Airway epithelial cell (primary cell): ENCODE data around the gene PHF5A. TPM values are rescaled to one million over a fixed set of nuclear protein-coding genes. Genes with fewer than 3 reads are reported as not detected.

ENCODE experiments used
- total RNA-seq: library from RNA; depleted of rRNA; stranded (reverse); fragments of >200 nt; gene quantifications from 2 replicates; pipeline ENCODE4 v1.2.3, GENCODE V29; 2015

PHF5A gene
- 42.9 and 62.2 TPM in 2 replicates for total RNA-seq

GRCh38 chr22:41468381-41469217 is at the start of gene PHF5A, which contains the start of gene ACO2:
Gene PHF5A (minus strand): TSS chr22:41468692. CDS start chr22:41468653, 39 bp downstream.
Gene ACO2 (plus strand): TSS chr22:41469117. CDS start chr22:41469147, 30 bp downstream.

GRCh38 chr22:41446639-41447434 is 21.7 kb downstream of the PHF5A start, which contains the start of gene TOB2:
Gene TOB2 (minus strand): TSS chr22:41446801. CDS start chr22:41437345, 9,456 bp downstream.

Other genes with a start within 250 kb of the PHF5A start
- gene CHADL, start 227.8 kb downstream of the PHF5A start, total RNA-seq: 2.1 and 3.9 TPM in 2 replicates
- 150 and 153 TPM in 2 replicates for gene RANGAP1, start 182.5 kb downstream of the PHF5A start, total RNA-seq
- 34.7 and 39.1 TPM in 2 replicates for gene ZC3H7B, start 167.2 kb downstream of the PHF5A start, total RNA-seq
- gene TEF, start 86.8 kb downstream of the PHF5A start, total RNA-seq: 5.4 and 7.6 TPM in 2 replicates
- gene TOB2, start 21.9 kb downstream of the PHF5A start, total RNA-seq: 19.7 and 31.9 TPM in 2 replicates
- gene ACO2, start 425 bp upstream of the PHF5A start, total RNA-seq: 83.1 and 104 TPM in 2 replicates
- 11.4 and 13.8 TPM in 2 replicates for gene POLR3H, start 75.8 kb upstream of the PHF5A start, total RNA-seq
- gene CSDC2, start 92.3 kb upstream of the PHF5A start, total RNA-seq: 0.07 TPM in 1 of 2 replicates, not detected in the other
- gene PMM1, start 121.1 kb upstream of the PHF5A start, total RNA-seq: 48.1 and 48.8 TPM in 2 replicates
- gene DESI1, start 152.4 kb upstream of the PHF5A start, total RNA-seq: 25.2 and 94.4 TPM in 2 replicates
- gene XRCC6, start 152.6 kb upstream of the PHF5A start, total RNA-seq: 371 and 399 TPM in 2 replicates
- 139 and 154 TPM in 2 replicates for gene SNU13, start 220.2 kb upstream of the PHF5A start, total RNA-seq
- not detected in 2 replicates for gene MEI1, start 230.8 kb upstream of the PHF5A start, total RNA-seq